Right lobe of liver (tissue), 6 donors: ENCODE results near the gene IL34. TPM values are rescaled to one million over a fixed set of nuclear protein-coding genes. Genes with fewer than 3 reads are reported as not detected.

ENCODE experiments used
- ATAC-seq, 4 donors: fragments of 200-7000 bp; cut with Tn5 transposase; one replicate each; pipeline ENCODE4 v1.9.1; 2020; ENCODE audit warnings: mild to moderate bottlenecking in 4 of 4, moderate library complexity in 4 of 4
- DNase-seq, 3 donors: peaks; one replicate each; pipeline ENCODE4 v3.0.0-alpha.2; 2020
- H3K27ac ChIP-seq, 3 donors: fragments of 200-600 bp; one replicate each; pipeline ENCODE4 v1.8.0; 2022
- H3K27me3 ChIP-seq, 2 donors: fragments of 200-600 bp; one replicate each; pipeline ENCODE4 v1.8.0; 2022
- H3K36me3 ChIP-seq, 4 donors: fragments of 200-600 bp; sonication (generic) in 1 of 4; one replicate each; pipeline versions ENCODE4 v1.5.1 to v1.8.0; 2017 to 2022; ENCODE audit warnings: control low read depth in 1 of 4
- H3K4me1 ChIP-seq, 4 donors: fragments of 200-600 bp; sonication (generic) in 1 of 4; one replicate each; pipeline versions ENCODE4 v1.5.1 to v1.8.0; 2017 to 2022; ENCODE audit warnings: control low read depth in 1 of 4
- H3K4me3 ChIP-seq, 3 donors: fragments of 200-600 bp; one replicate each; pipeline ENCODE4 v1.8.0; 2022
- H3K9me3 ChIP-seq, 4 donors: fragments of 200-600 bp; sonication (generic) in 1 of 4; one replicate each; pipeline versions ENCODE4 v1.5.1 to v1.8.0; 2017 to 2022; ENCODE audit warnings: control low read depth in 1 of 4
- CTCF ChIP-seq, 4 donors: fragments of 200-600 bp in 3 of 4; fragments of 450-650 bp in 1 of 4; IDR thresholded peaks; one replicate each; pipeline versions ENCODE4 v1.5.1 to v1.8.0; 2016 to 2022; ENCODE audit warnings: antibody characterized with exemption in 4 of 4, mild to moderate bottlenecking in 2 of 4
- POLR2A ChIP-seq: fragments of 450-650 bp; IDR thresholded peaks from one replicate; pipeline ENCODE4 v1.6.1; 2017; ENCODE audit warnings: antibody characterized with exemption, mild to moderate bottlenecking
- WGBS: methylation state at CpG from one replicate; pipeline ENCODE4 v1.1.6; 2018; ENCODE audit warnings: low coverage, low lambda C conversion rate; ENCODE audit not compliant: insufficient coverage; ENCODE audit errors: missing lambda C conversion rate; 5-methylcytosine and 5-hydroxymethylcytosine counted together
- intact Hi-C, 2 donors: fragments of 100-400 bp; cut with DNase I; formaldehyde crosslinking; loops; one replicate each; pipeline versions ENCODE4 v1.11.2 to v1.14.1; 2022
- total RNA-seq, 6 experiments: library from RNA; depleted of rRNA in 2 of 6; stranded (reverse); fragments of >200 nt in 2 of 6; fragmentation: NEBNext Ultra II Directional in 3 of 6; extraction: Animal tissue kit (Norgen Biotek cat#: 25700) in 3 of 6; gene quantifications; one replicate each; pipeline versions ENCODE4 v1.1.0 to v1.2.4, GENCODE V29; 2016 to 2023
- donor health status: DM: no; HTN: yes; CAD: no.
- donor health status: DM: no; HTN: no; CAD: no.
- donor health status: DM: no; HTN: no; CAD: no.
- donor health status: DM: no; HTN: yes; CAD: no.
- donor health status: DM: no; HTN: yes; CAD: no.

Gene IL34
- total RNA-seq, 6 experiments from 2014 or later = 0.27 to 1.1 (median 0.49) TPM

GRCh38 chr16:70678898-70679670, 32.7 kb downstream of the IL34 start:
- H3K36me3 ChIP-seq = peaks cover 0 to 53% (median 27%) of the 10 kb centered on the region in 4 donors
- 61% methylated on average over 12 of the region's 31 CpGs for WGBS

GRCh38 chr16:70679671-70680494, 33.5 kb downstream of the IL34 start:
- no peaks in the 10 kb centered on the region for H3K27me3 ChIP-seq
- peaks cover 0 to 40% (median 13%) of the 10 kb centered on the region in 4 donors for H3K4me1 ChIP-seq
- H3K36me3 ChIP-seq = peaks cover 0 to 46% (median 23%) of the 10 kb centered on the region in 4 donors
- no peak overlapping the region for H3K27ac ChIP-seq
- WGBS = 80% methylated on average over 12 of the region's 80 CpGs
- intact Hi-C loops = loop anchor here (5.0 to 10.0 kb wide), 4 partner anchors 55 to 87 kb away; no protein-coding TSS in a partner anchor
- no peak for ATAC-seq
- DNase-seq = peak in 2 of 3 donors; percentile 23 to 46
- H3K4me3 ChIP-seq = no peak overlapping the region
- TF ChIP-seq CTCF (IDR thresholded peaks at IDR 0.05) (peak; percentile 7 to 44 (median 29)), POLR2A (no peak)
- H3K9me3 ChIP-seq = no peaks in the 10 kb centered on the region

More at GRCh38 chr16:70678898-70679670, 32.7 kb downstream of the IL34 start:
- Histone ChIP-seq H3K27ac (no peak overlapping the region), H3K4me3 (no peak overlapping the region), H3K9me3 (no peaks in the 10 kb centered on the region), H3K27me3 (no peaks in the 10 kb centered on the region), H3K4me1 (peaks cover 0 to 32% (median 13%) of the 10 kb centered on the region in 4 donors)
- DNase-seq (peak in 1 of 3 donors; percentile 29), ATAC-seq (no peak)
- intact Hi-C loops = loop anchor here in 1 of 2 donors (5.0 kb wide), 1 partner anchor 78 kb away; no protein-coding TSS in a partner anchor
- TF ChIP-seq CTCF (IDR thresholded peaks at IDR 0.05) (no peak), POLR2A (no peak)

- H3K27me3 ChIP-seq = no peaks in the 10 kb centered on the region
- H3K27ac ChIP-seq = peak overlapping the region; percentile 77 to 88 (median 83)
- H3K9me3 ChIP-seq = no peaks in the 10 kb centered on the region
- peaks cover 0 to 43% (median 21%) of the 10 kb centered on the region in 4 donors for H3K36me3 ChIP-seq
- DNase-seq (peak in 2 of 3 donors; percentile 26 to 48), ATAC-seq (no peak)
- no peak for TF ChIP-seq POLR2A
- no peak for TF ChIP-seq CTCF (IDR thresholded peaks at IDR 0.05)
- intact Hi-C loops = loop anchor here (5.0 to 10.0 kb wide), 3 partner anchors 54 to 87 kb away; no protein-coding TSS in a partner anchor
- WGBS = 33% methylated on average over 2 of the region's 18 CpGs
- peaks cover 0 to 40% (median 13%) of the 10 kb centered on the region in 4 donors for H3K4me1 ChIP-seq
- no peak overlapping the region for H3K4me3 ChIP-seq
Measured at GRCh38 chr16:70680495-70681381, 34.4 kb downstream of the IL34 start.
